HG03575 (cell line): Measurements from ENCODE around the gene TRAPPC12.
"Not testable (repeated sequence)": the region's sequence is repeated elsewhere in the genome, so short reads cannot be mapped to it uniquely, and the experiment has no call there.

Experiments used
- ATAC-seq: cut with Tn5 transposase; IDR thresholded peaks from one replicate; pipeline ENCODE4 v1.9.1; 2021; ENCODE audit not compliant: unreplicated experiment, insufficient number of reproducible peaks, low FRiP score; ENCODE audit errors: extremely low read depth

The TRAPPC12 gene

DNA sequence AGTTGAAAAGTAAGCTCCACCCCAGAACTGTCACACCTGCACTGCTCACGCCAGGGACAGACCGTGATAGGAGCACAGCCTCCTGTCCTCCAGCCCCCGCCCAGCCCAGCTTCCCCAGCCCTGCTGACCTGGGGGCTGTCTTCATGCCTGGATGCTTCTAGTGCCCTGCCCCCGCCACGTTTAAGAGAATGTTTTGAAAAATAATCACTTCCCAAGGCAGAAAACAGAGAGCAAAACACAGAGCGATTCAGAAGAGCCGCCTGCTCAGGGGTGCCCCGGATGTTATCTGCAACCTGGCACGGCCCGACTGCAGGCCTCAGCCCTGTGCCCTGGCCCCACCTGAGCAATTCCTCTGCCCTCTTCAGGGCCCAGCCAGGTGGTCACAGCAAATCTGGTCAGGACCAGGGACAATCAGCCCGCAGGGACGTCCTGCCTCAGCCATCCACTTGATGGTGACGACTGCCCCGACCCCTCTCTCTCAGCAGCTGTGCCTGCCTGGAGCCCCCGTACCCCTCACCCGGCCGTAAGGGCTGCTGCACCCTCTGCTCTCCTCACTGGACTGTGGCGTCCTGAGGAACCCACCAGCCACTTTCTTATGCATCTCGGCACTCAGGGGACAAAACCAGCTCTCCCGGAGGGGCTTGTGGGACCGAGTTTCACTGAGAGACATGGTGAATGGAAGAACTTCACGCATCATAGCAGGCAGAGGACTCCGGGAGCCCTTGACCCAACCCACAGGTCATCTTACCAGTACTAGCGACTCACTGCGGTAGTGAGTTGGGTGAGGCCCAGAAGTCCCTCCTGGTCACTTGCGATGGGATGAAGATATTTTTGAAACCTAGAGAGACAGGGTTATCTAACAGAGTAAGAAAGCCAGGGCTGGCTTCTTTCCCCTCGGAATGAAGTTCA is 109.6 kb downstream of the TRAPPC12 start:
- no peak for ATAC-seq

DNA sequence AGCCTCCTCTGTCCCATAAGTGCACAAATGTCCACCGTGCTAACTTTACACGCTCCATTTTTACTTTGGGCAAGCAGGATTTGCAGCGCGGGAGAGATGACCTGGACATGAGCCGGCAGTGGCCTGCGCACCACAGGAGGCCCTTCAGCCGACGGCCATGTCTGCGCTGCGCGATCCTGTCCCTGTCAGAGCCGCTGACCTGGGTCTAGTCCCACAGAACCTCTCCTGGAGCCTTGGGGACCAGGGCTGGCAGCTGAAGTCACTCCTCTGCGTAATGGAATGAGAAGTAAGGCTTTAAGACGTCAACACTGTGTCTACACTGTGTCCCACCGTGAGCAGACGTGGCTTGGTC is 110.2 kb downstream of the TRAPPC12 start:
- ATAC-seq: no peak

DNA sequence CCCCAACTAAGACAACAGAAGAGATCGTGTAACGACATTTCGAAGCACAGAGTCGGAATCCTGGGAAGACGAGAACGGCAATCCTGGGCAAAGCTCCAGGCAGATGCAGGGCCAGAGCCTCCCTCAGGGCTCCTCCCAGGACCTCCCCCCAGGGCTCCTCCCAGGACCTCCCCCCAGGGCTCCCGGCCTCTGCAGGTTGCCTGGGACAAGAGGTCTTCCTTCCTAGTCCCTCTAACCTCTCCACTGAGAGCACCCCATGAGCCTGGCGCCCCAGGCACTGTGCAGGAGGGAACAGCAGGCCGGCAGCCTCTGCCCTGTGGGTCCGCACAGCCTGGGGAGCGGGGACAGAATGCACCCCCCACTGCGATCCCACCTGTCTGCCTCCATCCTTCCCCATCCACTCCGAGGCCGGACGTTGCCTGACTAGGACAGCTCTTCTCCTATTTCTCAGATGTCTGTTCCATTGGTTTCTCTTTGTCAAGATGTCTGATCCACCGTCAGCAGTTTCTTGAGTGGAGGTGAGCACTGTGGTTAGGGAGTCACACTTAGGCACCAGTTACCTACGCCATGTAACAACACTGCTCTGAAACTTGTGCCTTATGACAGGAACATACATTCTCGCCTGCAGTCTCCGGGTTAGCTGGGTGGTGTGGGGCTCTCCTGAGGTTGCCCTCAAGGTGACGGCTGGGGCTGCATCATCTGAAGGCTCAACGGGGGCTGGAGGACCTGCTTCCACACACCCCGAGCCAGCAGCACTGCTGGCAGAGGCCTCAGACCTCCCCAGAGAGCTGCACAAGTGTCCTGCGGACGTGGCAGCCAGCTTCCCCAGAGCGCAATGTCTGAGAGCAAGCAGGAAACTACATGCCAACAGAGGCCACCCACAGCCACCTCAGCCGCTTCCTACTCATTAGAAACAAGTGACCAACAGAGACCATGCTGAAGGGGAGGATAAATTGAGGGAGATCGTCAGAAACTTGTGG is 111.0 kb downstream of the TRAPPC12 start:
- ATAC-seq: no peak

DNA sequence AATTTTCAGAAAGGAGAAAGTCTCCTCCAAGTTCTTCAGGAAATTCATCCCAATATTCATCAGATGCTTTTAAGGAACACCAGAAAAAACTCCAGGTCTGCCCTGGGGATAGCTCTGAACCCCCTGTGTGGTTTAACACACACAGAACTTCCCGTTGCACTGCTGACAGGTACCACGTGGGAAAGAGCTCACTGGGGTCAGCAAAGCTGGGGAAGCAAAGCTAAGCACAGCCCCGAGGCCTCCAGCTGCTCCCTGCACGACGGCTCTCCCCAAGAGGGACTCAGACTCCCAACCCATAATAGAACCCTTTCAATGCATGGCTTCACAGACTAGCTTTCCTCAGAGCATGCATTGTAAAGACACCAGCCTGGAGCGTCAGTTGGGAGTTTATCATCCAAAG is 111.8 kb downstream of the TRAPPC12 start:
- no peak for ATAC-seq

DNA sequence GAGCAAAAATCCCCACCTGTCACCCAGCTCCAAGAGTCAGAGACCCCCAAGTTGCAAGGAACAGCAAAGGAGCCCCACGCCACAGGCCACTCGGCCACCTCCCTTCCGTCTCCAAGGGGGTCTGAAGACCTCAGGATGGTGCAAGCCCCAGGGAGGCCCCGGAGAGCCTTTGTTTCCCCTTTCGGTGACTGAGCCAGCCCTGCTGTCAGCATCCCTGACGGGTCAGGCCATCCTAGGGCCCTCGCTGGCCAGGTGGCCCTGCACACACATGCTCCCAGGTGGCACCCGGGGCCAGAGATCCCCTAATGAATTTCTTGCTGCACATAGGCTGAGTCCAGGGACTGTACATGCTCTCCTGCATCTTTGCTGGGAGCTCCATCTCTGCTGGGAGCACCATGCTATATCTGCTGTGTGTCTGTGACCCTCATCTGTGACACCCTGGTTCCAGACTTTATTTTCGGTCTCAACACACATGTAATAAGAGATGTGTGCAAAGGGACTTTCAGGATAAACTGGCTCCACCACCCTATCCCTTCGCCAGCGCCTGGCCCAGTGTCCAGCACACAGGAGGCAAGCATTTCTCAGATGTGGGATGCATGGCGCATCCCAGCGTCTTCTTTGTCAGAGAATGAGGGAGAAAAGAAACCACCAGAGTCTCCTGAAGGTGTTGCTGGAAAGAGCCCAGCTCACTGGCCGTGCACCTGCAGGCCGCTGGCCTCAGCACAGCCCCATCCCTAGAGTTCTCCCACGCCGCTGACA is 112.4 kb downstream of the TRAPPC12 start:
- ATAC-seq: no peak

DNA sequence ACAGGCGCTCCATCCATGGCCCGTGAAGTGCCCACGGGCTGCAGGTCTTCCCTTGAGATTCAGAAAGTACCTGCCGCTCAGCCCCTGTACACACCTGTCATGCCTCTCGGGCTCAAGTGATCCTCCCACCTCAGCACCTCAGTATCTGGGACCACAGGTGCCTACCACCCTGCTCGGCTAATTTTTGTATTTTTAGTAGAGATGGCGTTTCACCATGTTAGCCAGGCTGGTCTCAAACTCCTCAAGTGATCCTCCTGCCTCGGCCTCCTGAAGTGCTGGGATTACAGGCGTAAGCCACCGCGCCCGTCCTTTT is 112.9 kb downstream of the TRAPPC12 start:
- not testable (repeated sequence) for ATAC-seq

DNA sequence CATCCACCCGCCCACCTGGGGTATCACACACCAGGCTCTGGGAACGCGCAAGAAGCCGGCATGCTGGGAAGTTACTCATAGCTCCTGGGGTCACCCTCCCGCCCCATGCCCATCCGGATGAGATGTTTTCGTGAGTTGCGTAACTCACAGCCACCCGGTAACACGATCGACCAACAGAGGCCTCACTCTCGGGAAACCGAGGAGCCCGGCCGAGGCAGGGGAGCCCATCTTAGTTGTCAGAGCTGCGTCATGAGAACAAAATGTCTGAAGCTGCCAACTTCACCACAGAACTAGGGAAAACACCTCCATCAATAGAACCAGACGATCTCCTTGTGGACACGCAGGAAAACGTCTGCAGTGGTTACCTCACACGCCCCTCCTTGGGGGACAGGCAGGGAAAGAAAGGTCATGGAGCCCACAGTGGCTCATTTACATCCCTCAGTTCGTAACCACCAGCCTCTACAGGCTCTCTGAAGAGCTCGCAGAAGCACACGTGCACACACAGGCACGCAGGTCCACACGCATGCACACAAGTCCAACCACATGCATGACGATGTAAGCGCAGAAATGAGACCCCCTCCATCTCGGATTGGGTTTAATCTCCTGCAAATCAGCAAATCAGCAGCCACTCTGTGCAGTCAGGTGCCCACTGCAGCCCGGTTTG is 113.6 kb downstream of the TRAPPC12 start:
- ATAC-seq: no peak

DNA sequence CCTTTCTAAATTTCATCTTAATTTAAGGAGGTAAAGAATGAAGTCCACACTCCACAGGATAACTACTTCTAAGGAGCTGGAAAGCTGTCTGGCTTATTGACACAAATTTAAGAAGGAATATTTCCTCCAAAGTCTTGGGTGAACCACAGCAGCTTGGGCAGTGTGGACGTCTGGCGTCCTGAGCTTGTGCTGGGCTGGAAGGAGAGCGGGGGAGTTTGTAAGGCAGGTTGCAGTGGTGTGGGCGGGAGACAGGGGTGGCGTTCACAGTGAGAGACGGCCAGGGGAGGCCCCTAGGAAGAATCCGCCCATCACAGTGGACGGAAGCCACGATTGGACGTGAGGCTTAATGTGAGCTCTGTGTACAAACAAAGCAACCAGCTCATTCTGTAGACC is 114.1 kb downstream of the TRAPPC12 start:
- ATAC-seq: no peak

DNA sequence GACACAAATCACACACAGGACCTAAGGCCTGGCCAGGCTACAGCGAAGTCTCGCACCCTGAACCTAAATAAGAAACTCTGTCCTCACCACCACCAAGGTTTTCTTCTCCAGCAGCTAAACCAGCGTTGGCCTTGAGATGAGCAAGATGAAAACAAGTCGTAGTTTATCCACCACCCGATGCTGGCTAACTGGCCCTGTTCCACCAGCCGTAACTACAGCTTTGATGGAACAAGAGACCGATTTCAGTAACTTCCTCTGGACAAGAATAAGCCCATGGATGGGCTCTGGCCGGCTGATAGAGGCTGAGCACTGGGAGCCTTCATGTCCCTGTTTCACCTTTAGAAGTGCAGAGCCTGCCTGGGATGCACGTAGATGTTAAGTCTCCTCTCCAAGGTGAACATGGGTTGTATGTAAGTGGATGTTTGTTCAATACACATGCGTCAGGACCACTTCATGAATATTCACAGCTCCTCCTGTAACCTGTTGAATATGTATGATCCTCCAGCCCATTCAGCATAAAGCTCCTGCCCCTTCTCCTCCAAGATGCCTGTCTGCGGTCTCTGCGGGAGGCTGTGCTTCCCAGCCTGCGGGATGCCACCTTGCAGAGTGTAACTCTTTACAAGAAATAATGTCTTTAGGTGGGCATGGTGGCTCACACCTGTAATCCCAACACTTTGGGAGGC is 115.6 kb downstream of the TRAPPC12 start:
- no peak for ATAC-seq

DNA sequence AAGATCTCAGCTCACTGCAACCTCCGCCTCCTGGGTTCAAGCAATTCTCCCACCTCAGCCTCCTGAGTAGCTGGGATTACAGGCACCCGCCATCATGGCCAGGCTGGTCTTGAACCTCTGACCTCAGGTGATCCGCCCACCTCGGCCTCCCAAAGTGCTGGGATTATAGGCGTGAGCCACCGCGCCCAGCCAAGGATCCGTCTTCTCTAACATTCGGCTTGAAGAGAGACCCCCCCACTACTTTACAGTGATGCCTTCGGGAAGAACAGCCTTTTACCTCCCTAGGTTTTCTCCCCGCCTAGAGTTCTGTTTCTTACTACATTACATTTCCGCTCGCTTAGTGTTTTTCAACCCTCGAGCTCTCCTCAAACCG is 117.2 kb downstream of the TRAPPC12 start:
- not testable (repeated sequence) for ATAC-seq

DNA sequence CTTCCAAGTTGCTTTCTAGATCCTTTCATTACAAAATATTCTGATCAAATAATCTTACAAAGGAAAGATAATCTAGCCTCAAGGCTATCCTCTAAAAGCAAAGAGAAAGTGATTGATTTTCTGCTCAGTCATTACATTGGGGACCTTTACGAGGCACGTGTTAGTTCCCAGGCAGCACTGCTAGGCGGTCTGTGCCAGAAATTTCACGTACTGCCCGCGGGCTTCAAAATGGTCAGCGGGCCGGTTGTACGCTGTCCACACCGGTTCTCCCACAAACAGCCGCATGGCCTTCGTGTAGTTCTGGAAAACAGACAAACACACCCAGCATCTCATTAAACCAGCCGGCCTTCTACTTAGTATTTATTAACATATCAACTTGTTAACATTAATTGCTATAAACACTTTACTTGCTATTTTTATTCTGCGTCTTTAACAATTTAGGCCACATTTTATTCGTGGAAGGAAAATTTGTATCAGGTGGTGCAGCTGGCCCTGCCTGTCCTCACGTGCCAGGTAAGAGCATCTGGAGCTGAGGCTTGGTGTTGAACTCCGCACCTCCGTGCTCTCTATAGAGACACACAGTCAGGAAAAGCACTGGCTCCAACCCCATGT is 119.4 kb downstream of the TRAPPC12 start:
- ATAC-seq: no peak

DNA sequence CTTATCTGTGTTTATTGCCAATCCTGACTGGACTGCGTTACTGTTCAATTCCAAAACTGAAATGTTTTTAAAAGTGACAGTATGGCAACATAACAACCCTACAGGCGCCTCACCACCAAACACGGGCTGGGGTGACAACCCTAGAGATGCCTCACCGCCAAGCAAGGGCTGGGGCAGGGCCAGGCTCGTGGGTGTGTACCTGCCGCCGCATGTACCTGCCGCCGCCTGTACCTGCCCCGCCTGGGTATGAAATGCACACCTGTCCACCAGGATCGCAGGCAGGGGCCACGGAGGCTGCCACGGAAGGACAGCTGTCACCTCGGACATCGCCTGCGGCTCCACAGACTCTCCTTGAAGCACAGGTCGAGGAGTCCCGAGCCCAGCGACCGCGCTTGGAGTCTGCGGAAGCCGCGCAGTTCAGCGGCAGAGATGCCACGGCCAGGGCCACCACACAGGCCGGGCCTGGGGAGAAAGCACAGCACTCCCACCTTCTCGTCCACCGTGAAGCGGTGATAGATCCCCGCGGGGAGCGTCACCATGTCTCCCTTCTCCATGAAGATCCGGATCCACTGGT is 120.9 kb downstream of the TRAPPC12 start:
- no peak for ATAC-seq

DNA sequence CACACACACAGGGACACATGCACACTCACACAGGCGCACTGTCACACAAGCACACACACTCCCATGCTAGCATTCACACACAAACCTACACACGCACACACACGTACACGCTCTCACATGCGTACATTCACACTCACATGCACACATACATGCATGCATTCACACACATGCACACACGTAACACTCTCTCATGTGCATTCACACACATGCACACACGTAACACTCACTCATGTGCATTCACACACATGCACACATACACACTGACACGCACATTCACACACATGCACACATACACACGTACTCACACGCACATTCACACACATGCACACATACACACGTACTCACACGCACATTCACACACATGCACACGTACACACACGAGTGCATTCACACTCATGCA is 123.6 kb downstream of the TRAPPC12 start:
- ATAC-seq: no peak

DNA sequence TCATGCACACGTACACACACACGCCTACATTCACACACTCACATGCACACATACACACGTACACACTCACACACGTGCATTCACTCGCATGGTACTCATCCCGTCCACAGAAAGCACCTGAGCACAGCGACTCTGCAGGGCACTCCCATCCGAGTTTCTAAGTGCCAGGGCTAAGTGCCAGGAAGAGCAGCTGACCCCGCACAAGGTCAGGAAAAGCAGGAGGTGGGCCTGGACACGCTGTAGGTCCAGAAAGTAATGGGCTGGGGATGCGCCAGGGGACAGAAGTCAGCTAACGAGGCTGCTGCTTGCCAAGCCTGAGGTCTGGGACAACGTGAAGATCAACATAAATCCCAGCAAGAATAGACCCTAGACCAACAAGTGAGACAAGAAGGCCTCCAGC is 124.0 kb downstream of the TRAPPC12 start:
- no peak for ATAC-seq

DNA sequence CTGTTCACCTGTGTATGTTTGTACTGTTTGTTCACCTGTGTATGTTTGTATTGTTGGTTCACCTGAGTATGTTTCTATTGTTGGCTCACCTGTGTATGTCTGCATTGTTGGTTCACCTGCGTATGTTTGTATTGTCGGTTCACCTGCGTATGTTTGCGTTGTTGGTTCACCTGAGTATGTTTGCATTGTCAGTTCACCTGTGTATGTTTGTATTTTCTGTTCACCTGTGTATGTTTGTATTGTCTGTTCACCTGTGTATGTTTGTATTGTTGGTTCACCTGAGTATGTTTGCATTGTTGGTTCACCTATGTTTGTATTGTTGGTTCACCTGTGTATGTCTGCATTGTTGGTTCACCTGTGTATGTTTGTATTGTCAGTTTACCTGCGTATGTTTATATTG is 125.2 kb downstream of the TRAPPC12 start:
- no peak for ATAC-seq

DNA sequence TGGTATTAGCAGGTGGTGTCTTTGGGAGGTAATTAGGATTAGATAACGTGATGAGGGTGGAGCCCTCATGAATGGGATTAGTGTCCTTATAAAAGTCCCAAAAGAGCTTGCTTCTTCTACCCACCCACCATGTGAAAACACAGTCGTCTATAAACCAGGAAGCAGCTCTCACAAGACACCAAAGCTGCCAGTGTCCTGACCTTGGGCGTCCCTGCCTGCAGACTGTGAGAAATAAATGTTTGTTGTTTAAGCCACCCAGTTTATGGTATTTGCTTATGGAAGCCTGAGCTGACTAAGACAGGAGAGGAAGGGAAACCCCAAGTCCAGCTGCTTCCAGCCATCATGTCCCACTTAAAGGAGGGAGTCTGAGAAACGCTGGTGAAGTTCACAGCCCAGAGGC is 126.3 kb downstream of the TRAPPC12 start:
- no peak for ATAC-seq

DNA sequence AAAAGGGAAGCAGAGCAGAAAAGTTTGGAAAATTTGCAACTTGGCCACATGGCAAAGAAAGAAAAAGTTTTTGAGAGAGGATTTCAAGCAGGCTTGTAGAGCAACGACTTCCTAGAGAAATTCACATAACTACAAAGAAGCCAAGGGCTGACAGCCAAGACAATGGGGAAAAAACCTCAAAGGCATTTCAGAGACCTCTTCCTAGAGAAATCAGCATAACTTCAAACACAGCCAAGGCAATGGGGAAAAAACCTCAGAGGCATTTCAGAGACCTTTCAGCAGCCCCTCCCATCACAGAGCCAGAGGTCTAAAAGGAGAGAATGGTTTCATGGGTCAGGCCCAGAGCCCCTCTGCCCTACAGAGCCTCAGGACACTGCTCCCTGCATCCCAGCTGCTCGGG is 132.6 kb downstream of the TRAPPC12 start:
- no peak for ATAC-seq
